ENCODE measurements around the gene KRTAP20-4.

Gene KRTAP20-4

DNA sequence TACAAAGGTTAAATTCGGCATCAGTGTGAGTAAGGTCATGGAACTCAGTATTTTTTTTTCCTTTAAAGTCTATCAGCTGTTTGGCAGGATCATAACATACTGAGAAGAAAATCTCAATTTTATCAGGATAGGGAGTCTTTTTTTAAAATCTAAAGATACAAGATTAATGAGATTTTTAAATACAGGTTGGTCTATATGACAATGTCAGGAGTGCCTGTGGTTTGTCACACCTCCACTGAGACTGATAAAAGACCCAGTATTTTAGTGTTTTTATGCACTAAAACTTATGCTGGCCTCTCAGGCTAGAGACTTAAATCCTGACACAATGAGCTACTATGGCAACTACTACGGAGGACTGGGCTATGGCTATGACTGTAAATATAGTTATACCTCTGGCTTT lies 22.1 kb downstream of the KRTAP20-4 start, which contains the start of gene KRTAP20-3:
Gene KRTAP20-3 (plus strand): TSS at position 301 of the 400 bp plus-strand sequence.
- H4K20me1 ChIP-seq (ENCODE audit: insufficient read depth, low read length, poor library complexity, severe bottlenecking), result no peaks in the 10 kb centered on the region
- no peaks in the 10 kb centered on the region for H3K4me1 ChIP-seq (ENCODE audit: insufficient read depth, low read length, poor library complexity, severe bottlenecking)
- no peaks in the 10 kb centered on the region for H3K9me3 ChIP-seq (ENCODE audit: insufficient read depth, low read depth, low read length)
- no peak within 1 kb of the TSS for H2AFZ ChIP-seq (ENCODE audit: low read length)
- no peak within 1 kb of the TSS for H3K9ac ChIP-seq (ENCODE audit: low read depth, low read length, poor library complexity, severe bottlenecking)
- H3K4me3 ChIP-seq (ENCODE audit: low read length, poor library complexity, severe bottlenecking), result no peak within 1 kb of the TSS
- H3K79me2 ChIP-seq (ENCODE audit: insufficient read depth, low read length), result no peaks in the 10 kb centered on the region
- no peaks in the 10 kb centered on the region for H3K9me2 ChIP-seq (replicated peaks; ENCODE audit: low read depth, low read length)
- no peak within 1 kb of the TSS for H3K4me2 ChIP-seq (ENCODE audit: low read depth, low read length, poor library complexity, severe bottlenecking)
- H3F3A ChIP-seq (ENCODE audit: low read depth), result no peaks in the 10 kb centered on the region
- no peaks in the 10 kb centered on the region for H3K36me3 ChIP-seq (ENCODE audit: insufficient read depth, low read length)
- TF ChIP-seq EZH2phosphoT487 (IDR thresholded peaks at IDR 0.05; ENCODE audit: borderline replicate concordance), result no peak
- TF ChIP-seq, protein P1, sequence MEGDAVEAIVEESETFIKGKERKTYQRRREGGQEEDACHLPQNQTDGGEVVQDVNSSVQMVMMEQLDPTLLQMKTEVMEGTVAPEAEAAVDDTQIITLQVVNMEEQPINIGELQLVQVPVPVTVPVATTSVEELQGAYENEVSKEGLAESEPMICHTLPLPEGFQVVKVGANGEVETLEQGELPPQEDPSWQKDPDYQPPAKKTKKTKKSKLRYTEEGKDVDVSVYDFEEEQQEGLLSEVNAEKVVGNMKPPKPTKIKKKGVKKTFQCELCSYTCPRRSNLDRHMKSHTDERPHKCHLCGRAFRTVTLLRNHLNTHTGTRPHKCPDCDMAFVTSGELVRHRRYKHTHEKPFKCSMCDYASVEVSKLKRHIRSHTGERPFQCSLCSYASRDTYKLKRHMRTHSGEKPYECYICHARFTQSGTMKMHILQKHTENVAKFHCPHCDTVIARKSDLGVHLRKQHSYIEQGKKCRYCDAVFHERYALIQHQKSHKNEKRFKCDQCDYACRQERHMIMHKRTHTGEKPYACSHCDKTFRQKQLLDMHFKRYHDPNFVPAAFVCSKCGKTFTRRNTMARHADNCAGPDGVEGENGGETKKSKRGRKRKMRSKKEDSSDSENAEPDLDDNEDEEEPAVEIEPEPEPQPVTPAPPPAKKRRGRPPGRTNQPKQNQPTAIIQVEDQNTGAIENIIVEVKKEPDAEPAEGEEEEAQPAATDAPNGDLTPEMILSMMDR (conservative IDR thresholded peaks at IDR 0.05; ENCODE audit: low read length), result no peak
- H3K27me3 ChIP-seq (ENCODE audit: insufficient read depth, low read length, poor library complexity, severe bottlenecking), result no peaks in the 10 kb centered on the region

DNA sequence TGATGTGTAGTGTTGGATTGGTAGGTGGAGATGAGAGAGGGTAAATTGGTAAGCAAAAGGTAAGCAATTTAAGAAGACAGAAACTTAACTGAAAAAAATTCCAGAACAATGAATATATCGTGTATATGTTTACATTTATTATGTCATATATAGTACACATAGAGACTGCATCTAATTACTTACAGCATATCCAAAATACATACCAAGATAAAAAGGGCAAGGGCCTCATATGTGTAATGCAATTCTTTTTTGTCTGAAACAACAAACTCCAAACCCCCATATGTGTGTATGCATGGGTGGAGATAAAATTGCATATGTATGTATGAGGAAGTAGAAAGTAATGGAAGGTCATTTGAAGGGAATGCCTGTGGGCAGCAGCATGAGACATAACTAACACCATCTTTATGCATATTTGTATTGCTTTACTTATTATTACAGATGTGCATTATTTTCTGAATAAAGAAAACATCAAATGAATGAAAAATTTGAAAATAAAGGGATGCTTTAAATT lies 26.5 kb downstream of the KRTAP20-4 start:
- H3K4me3 ChIP-seq (ENCODE audit: low read length, poor library complexity, severe bottlenecking), result no peak overlapping the region
- H3K4me2 ChIP-seq (ENCODE audit: low read depth, low read length, poor library complexity, severe bottlenecking), result no peak overlapping the region
- no peak for TF ChIP-seq EZH2phosphoT487 (IDR thresholded peaks at IDR 0.05; ENCODE audit: borderline replicate concordance)
- TF ChIP-seq, protein P1 (conservative IDR thresholded peaks at IDR 0.05; ENCODE audit: low read length), result no peak
- H3K9me3 ChIP-seq (ENCODE audit: insufficient read depth, low read depth, low read length), result no peaks in the 10 kb centered on the region
- H3K36me3 ChIP-seq (ENCODE audit: insufficient read depth, low read length), result no peaks in the 10 kb centered on the region
- no peaks in the 10 kb centered on the region for H3K9me2 ChIP-seq (replicated peaks; ENCODE audit: low read depth, low read length)
- H3F3A ChIP-seq (ENCODE audit: low read depth), result no peaks in the 10 kb centered on the region
- H4K20me1 ChIP-seq (ENCODE audit: insufficient read depth, low read length, poor library complexity, severe bottlenecking), result no peaks in the 10 kb centered on the region
- no peaks in the 10 kb centered on the region for H3K79me2 ChIP-seq (ENCODE audit: insufficient read depth, low read length)
- H2AFZ ChIP-seq (ENCODE audit: low read length), result no peak overlapping the region
- H3K9ac ChIP-seq (ENCODE audit: low read depth, low read length, poor library complexity, severe bottlenecking), result no peak overlapping the region
- H3K27me3 ChIP-seq (ENCODE audit: insufficient read depth, low read length, poor library complexity, severe bottlenecking), result no peaks in the 10 kb centered on the region
- no peaks in the 10 kb centered on the region for H3K4me1 ChIP-seq (ENCODE audit: insufficient read depth, low read length, poor library complexity, severe bottlenecking)

DNA sequence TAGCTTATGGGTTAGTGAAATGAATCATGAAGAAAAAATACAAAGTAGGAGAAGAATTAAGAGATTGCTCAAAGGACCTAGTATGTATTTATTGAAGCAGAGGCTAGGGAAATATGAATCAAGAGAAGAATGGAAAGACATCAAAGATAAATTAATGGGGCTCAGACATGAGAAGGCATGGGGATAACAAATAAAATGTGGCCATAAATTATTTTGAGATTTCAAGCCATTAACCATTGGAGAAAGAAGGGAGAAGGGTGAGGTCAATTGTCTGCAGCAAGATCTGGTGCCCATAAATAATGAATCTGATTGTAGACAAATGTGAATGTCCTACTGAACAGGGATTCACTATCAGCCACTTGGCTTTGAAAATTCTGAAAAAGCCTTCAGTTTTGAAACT lies 32.5 kb downstream of the KRTAP20-4 start:
- H3K4me2 ChIP-seq (ENCODE audit: low read depth, low read length, poor library complexity, severe bottlenecking), result no peak overlapping the region
- H3K79me2 ChIP-seq (ENCODE audit: insufficient read depth, low read length), result no peaks in the 10 kb centered on the region
- no peaks in the 10 kb centered on the region for H3K36me3 ChIP-seq (ENCODE audit: insufficient read depth, low read length)
- no peak for TF ChIP-seq EZH2phosphoT487 (IDR thresholded peaks at IDR 0.05; ENCODE audit: borderline replicate concordance)
- TF ChIP-seq, protein P1 (conservative IDR thresholded peaks at IDR 0.05; ENCODE audit: low read length), result no peak
- no peaks in the 10 kb centered on the region for H3K4me1 ChIP-seq (ENCODE audit: insufficient read depth, low read length, poor library complexity, severe bottlenecking)
- no peak overlapping the region for H2AFZ ChIP-seq (ENCODE audit: low read length)
- no peaks in the 10 kb centered on the region for H3K9me3 ChIP-seq (ENCODE audit: insufficient read depth, low read depth, low read length)
- no peaks in the 10 kb centered on the region for H3F3A ChIP-seq (ENCODE audit: low read depth)
- H3K4me3 ChIP-seq (ENCODE audit: low read length, poor library complexity, severe bottlenecking), result no peak overlapping the region
- no peak overlapping the region for H3K9ac ChIP-seq (ENCODE audit: low read depth, low read length, poor library complexity, severe bottlenecking)
- H3K27me3 ChIP-seq (ENCODE audit: insufficient read depth, low read length, poor library complexity, severe bottlenecking), result no peaks in the 10 kb centered on the region
- no peaks in the 10 kb centered on the region for H4K20me1 ChIP-seq (ENCODE audit: insufficient read depth, low read length, poor library complexity, severe bottlenecking)
- no peaks in the 10 kb centered on the region for H3K9me2 ChIP-seq (replicated peaks; ENCODE audit: low read depth, low read length)

Measured in Loucy (cell line).